H9 (cell line): Measurements from ENCODE around the gene MRPL39. TPM values are rescaled to one million over a fixed set of nuclear protein-coding genes. Genes with fewer than 3 reads are reported as not detected.

Experiments used
- DNase-seq: peaks from one replicate; pipeline ENCODE4 v3.0.0-alpha.2; 2017
- H2AFZ ChIP-seq: one replicate; pipeline ENCODE4 v1.6.1; 2013; ENCODE audit warnings: mild to moderate bottlenecking, low read length, control low read depth, moderate library complexity
- H2AK5ac ChIP-seq: 2 replicates; pipeline ENCODE4 v1.6.1; 2013; ENCODE audit warnings: low read length, control low read depth, mixed read lengths; ENCODE audit not compliant: insufficient read length
- H2BK120ac ChIP-seq: one replicate; pipeline ENCODE4 v1.6.1; 2013; ENCODE audit warnings: low read depth, mild to moderate bottlenecking, low read length, control low read depth, inconsistent platforms; ENCODE audit not compliant: poor library complexity, severe bottlenecking
- H2BK12ac ChIP-seq: 2 replicates; pipeline ENCODE4 v1.6.1; 2013; ENCODE audit warnings: low read length, control low read depth, mixed read lengths, low read depth; ENCODE audit not compliant: insufficient read length
- H2BK15ac ChIP-seq: 2 replicates; pipeline ENCODE4 v1.6.1; 2013; ENCODE audit warnings: low read depth, low read length, control low read depth
- H2BK20ac ChIP-seq: one replicate; pipeline ENCODE4 v1.6.1; 2013; ENCODE audit warnings: low read depth, mild to moderate bottlenecking, low read length, control low read depth, inconsistent platforms; ENCODE audit not compliant: poor library complexity, severe bottlenecking
- H2BK5ac ChIP-seq: 2 replicates; pipeline ENCODE4 v1.6.1; 2013; ENCODE audit warnings: low read length, control low read depth, mixed read lengths; ENCODE audit not compliant: insufficient read length
- H3K14ac ChIP-seq: 2 replicates; pipeline ENCODE4 v1.6.1; 2013; ENCODE audit warnings: low read length, control low read depth; ENCODE audit not compliant: insufficient read depth
- H3K18ac ChIP-seq: 2 replicates; pipeline ENCODE4 v1.6.1; 2013; ENCODE audit warnings: low read depth, mild to moderate bottlenecking, mixed read lengths, low read length, control low read depth; ENCODE audit not compliant: insufficient read length
- H3K23ac ChIP-seq: 2 replicates; pipeline ENCODE4 v1.6.1; 2013; ENCODE audit warnings: low read length, control low read depth, mixed read lengths, low read depth; ENCODE audit not compliant: insufficient read length
- H3K23me2 ChIP-seq: 2 replicates; pipeline ENCODE4 v1.6.1; 2013; ENCODE audit warnings: low read depth, mild to moderate bottlenecking, mixed read lengths, low read length, control low read depth; ENCODE audit not compliant: insufficient read length, poor library complexity, severe bottlenecking
- H3K27ac ChIP-seq: 2 replicates; pipeline ENCODE4 v1.5.1; 2013; ENCODE audit warnings: low read length, control low read depth, mixed read lengths, low read depth; ENCODE audit not compliant: insufficient read length
- H3K27me3 ChIP-seq: 2 replicates; pipeline ENCODE4 v1.6.1; 2013; ENCODE audit warnings: low read length, control low read depth, inconsistent platforms; ENCODE audit not compliant: insufficient read depth
- H3K4ac ChIP-seq: 2 replicates; pipeline ENCODE4 v1.6.1; 2013; ENCODE audit warnings: low read depth, mild to moderate bottlenecking, control low read depth, inconsistent platforms, low read length, moderate library complexity
- H3K4me1 ChIP-seq: 2 replicates; pipeline ENCODE4 v1.6.1; 2013; ENCODE audit warnings: low read length, control low read depth, inconsistent platforms; ENCODE audit not compliant: insufficient read depth
- H3K4me2 ChIP-seq: 2 replicates; pipeline ENCODE4 v1.6.1; 2013; ENCODE audit warnings: low read length, control low read depth, mixed read lengths; ENCODE audit not compliant: insufficient read length, insufficient read depth
- H3K56ac ChIP-seq: 2 replicates; pipeline ENCODE4 v1.6.1; 2013; ENCODE audit warnings: low read depth, mild to moderate bottlenecking, mixed read lengths, low read length, control low read depth; ENCODE audit not compliant: insufficient read length
- H3K79me1 ChIP-seq: 2 replicates; pipeline ENCODE4 v1.6.1; 2013; ENCODE audit warnings: low read depth, mild to moderate bottlenecking, moderate library complexity, low read length, control low read depth, inconsistent platforms; ENCODE audit not compliant: insufficient read depth, poor library complexity, severe bottlenecking
- H3K79me2 ChIP-seq: 2 replicates; pipeline ENCODE4 v1.6.1; 2013; ENCODE audit warnings: low read length, control low read depth, inconsistent platforms; ENCODE audit not compliant: insufficient read depth
- H3K9ac ChIP-seq: 2 replicates; pipeline ENCODE4 v1.6.1; 2013; ENCODE audit warnings: low read length, control low read depth, mixed read lengths; ENCODE audit not compliant: insufficient read length; ENCODE audit errors: extremely low read depth
- H3K9me3 ChIP-seq: one replicate; pipeline ENCODE4 v1.6.1; 2013; ENCODE audit warnings: low read depth, low read length, inconsistent platforms; ENCODE audit not compliant: control insufficient read depth
- H3T11ph ChIP-seq: one replicate; pipeline ENCODE4 v1.6.1; 2013; ENCODE audit warnings: mild to moderate bottlenecking, low read length, control low read depth, inconsistent platforms
- H4K20me1 ChIP-seq: one replicate; pipeline ENCODE4 v1.6.1; 2013; ENCODE audit not compliant: control insufficient read depth, insufficient read length, insufficient read depth
- H4K5ac ChIP-seq: 2 replicates; pipeline ENCODE4 v1.6.1; 2013; ENCODE audit warnings: low read depth, mild to moderate bottlenecking, mixed read lengths, low read length, control low read depth; ENCODE audit not compliant: insufficient read length
- H4K8ac ChIP-seq: replicated peaks from 2 replicates; pipeline ENCODE4 v1.6.1; 2013; ENCODE audit warnings: low read length, control low read depth, mixed read lengths, low read depth; ENCODE audit not compliant: insufficient read length
- H4K91ac ChIP-seq: 2 replicates; pipeline ENCODE4 v1.6.1; 2013; ENCODE audit warnings: low read depth, mild to moderate bottlenecking, moderate library complexity, mixed read lengths, low read length, control low read depth; ENCODE audit not compliant: insufficient read length
- H3K27ac Mint-ChIP-seq, 3 experiments: 2 replicates in 2 of 3; 3 replicates in 1 of 3; pipeline ENCODE4 v1.8.0; 2020 to 2021; ENCODE audit warnings: mixed read lengths in 3 of 3, mild to moderate bottlenecking in 1 of 3, moderate library complexity in 1 of 3
- H3K27me3 Mint-ChIP-seq: 2 replicates; pipeline ENCODE4 v1.8.0; 2021; ENCODE audit warnings: low read depth, mild to moderate bottlenecking, moderate library complexity, mixed read lengths
- H3K36me3 Mint-ChIP-seq, 3 experiments: 2 replicates in 2 of 3; 3 replicates in 1 of 3; pipeline ENCODE4 v1.8.0; 2020 to 2021; ENCODE audit warnings: low read depth in 3 of 3, mixed read lengths in 3 of 3; ENCODE audit not compliant: insufficient read depth in 1 of 3
- H3K4me1 Mint-ChIP-seq, 2 experiments: 2 replicates each; pipeline ENCODE4 v1.8.0; 2020; ENCODE audit warnings: mixed read lengths in 2 of 2
- H3K4me3 Mint-ChIP-seq, 2 experiments: 2 replicates in 1 of 2; 3 replicates in 1 of 2; pipeline ENCODE4 v1.8.0; 2020 to 2021; ENCODE audit warnings: mild to moderate bottlenecking in 2 of 2, mixed read lengths in 2 of 2, moderate library complexity in 1 of 2
- H3K9me3 Mint-ChIP-seq, 2 experiments: 2 replicates in 1 of 2; 3 replicates in 1 of 2; pipeline ENCODE4 v1.8.0; 2020; ENCODE audit warnings: mild to moderate bottlenecking in 2 of 2, mixed read lengths in 2 of 2, moderate library complexity in 1 of 2
- WGBS: extraction: QIAGEN DNeasy Blood & Tissue Kit; methylation state at CpG from one replicate; pipeline ENCODE4 v1.1.7; 2013; ENCODE audit warnings: missing lambda C conversion rate, low lambda C conversion rate, mixed read lengths; ENCODE audit not compliant: insufficient read length; ENCODE audit errors: extremely low coverage; 5-methylcytosine and 5-hydroxymethylcytosine counted together
- total RNA-seq: library from RNA; stranded (reverse); gene quantifications from 2 replicates; pipeline ENCODE4 v1.2.1, GENCODE V29; 2021
- TF ChIP-seq, protein P1 (sequence below): fragments of 200-600 bp; sonication (generic); conservative IDR thresholded peaks from 3 replicates; pipeline ENCODE4 v1.8.0; 2021; ENCODE audit warnings: antibody characterized with exemption, mild to moderate bottlenecking

MRPL39 gene
- total RNA-seq, 1 experiment from 2014 or later = 58.8 TPM

DNA sequence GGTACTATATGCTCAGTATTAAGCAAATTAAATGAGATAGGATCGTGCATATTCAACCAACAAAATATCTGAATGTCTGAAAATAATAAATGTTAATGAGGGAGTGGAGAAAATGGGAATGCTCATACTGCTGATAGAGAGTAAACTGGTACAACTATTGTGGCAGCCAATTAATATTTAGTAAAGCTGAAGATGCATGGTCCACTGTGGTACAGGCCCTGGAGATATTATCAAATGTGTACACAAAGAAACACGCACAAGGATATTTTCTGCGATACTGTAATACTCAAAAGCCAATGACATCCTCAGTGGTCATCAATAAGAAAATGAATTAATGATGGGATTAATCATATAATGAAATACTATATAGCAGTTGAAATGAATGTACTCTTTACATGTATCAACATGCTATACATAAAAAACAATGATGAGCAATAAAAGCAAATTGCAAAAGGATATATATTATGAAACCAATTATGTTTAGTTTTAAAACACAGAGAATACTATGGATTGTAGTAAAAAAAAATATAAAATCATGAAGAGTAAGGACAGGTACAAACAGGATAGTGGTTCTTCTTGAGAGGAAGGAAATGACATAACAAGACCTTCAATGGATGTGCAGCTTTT is 25.0 kb downstream of the MRPL39 start:
- Histone ChIP-seq H4K5ac (no peak overlapping the region), H3K27ac (no peak overlapping the region), H2AFZ (no peak overlapping the region), H2AK5ac (no peak overlapping the region), H2BK12ac (no peak overlapping the region), H4K91ac (no peak overlapping the region), H3K27me3 (no peaks in the 10 kb centered on the region), H2BK20ac (no peak overlapping the region), H4K8ac (no peak overlapping the region), H2BK15ac (no peak overlapping the region), H3K9ac (no peak overlapping the region), H3T11ph (no peak overlapping the region), H2BK120ac (no peak overlapping the region), H4K20me1 (no peaks in the 10 kb centered on the region), H3K4me1 (no peaks in the 10 kb centered on the region), H3K14ac (no peak overlapping the region), H3K79me1 (no peaks in the 10 kb centered on the region), H3K56ac (no peak overlapping the region), H3K4ac (no peak overlapping the region), H3K23ac (no peak overlapping the region), H2BK5ac (no peak overlapping the region), H3K23me2 (no peaks in the 10 kb centered on the region), H3K79me2 (no peaks in the 10 kb centered on the region), H3K4me2 (no peak overlapping the region), H3K18ac (no peak overlapping the region), H3K9me3 (no peaks in the 10 kb centered on the region)
- Mint-ChIP-seq H3K27ac (no peak overlapping the region), H3K4me1 (no peaks in the 10 kb centered on the region), H3K9me3 (no peaks in the 10 kb centered on the region), H3K4me3 (no peak overlapping the region), H3K27me3 (no peaks in the 10 kb centered on the region), H3K36me3 (peaks cover 1 to 22% (median 12%) of the 10 kb centered on the region in 3 experiments; a peak in 5 of 7 replicates)
- TF ChIP-seq, protein P1, sequence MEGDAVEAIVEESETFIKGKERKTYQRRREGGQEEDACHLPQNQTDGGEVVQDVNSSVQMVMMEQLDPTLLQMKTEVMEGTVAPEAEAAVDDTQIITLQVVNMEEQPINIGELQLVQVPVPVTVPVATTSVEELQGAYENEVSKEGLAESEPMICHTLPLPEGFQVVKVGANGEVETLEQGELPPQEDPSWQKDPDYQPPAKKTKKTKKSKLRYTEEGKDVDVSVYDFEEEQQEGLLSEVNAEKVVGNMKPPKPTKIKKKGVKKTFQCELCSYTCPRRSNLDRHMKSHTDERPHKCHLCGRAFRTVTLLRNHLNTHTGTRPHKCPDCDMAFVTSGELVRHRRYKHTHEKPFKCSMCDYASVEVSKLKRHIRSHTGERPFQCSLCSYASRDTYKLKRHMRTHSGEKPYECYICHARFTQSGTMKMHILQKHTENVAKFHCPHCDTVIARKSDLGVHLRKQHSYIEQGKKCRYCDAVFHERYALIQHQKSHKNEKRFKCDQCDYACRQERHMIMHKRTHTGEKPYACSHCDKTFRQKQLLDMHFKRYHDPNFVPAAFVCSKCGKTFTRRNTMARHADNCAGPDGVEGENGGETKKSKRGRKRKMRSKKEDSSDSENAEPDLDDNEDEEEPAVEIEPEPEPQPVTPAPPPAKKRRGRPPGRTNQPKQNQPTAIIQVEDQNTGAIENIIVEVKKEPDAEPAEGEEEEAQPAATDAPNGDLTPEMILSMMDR = no peak
- DNase-seq = no peak
- WGBS = no CpG with 5 or more reads among the region's 3 CpGs
